K562 (cell line): Measurements from ENCODE around the gene NTSR2. TPM values are rescaled to one million over a fixed set of nuclear protein-coding genes. Genes with fewer than 3 reads are reported as not detected.

Experiments
- CHCHD3 ChIP-seq: fragments of 250-450 bp; sonication (Bioruptor Pico); IDR thresholded peaks from 2 replicates; pipeline ENCODE4 v2.1.2; 2022; ENCODE audit warnings: mild to moderate bottlenecking
- KAT2B ChIP-seq: IDR thresholded peaks from one replicate; pipeline ENCODE4 v1.6.1; 2012; ENCODE audit warnings: low read depth, mild to moderate bottlenecking, control low read depth, inconsistent platforms, low read length, moderate library complexity
- POLR3A ChIP-seq: IDR thresholded peaks from 2 replicates; pipeline ENCODE4 v1.6.1; 2011; ENCODE audit warnings: borderline replicate concordance, mild to moderate bottlenecking, moderate library complexity; ENCODE audit not compliant: insufficient read length, insufficient read depth; ENCODE audit errors: extremely low read depth
- SREBF2 ChIP-seq: sonication (generic); formaldehyde crosslinking; IDR thresholded peaks from 2 replicates; pipeline ENCODE4 v1.4.0; 2020; ENCODE audit warnings: mild to moderate bottlenecking, missing genetic modification reagents
- TAF1 ChIP-seq: IDR thresholded peaks from 2 replicates; pipeline ENCODE4 v1.6.1; 2011; ENCODE audit warnings: mild to moderate bottlenecking, low read length, moderate library complexity; ENCODE audit not compliant: insufficient read depth, control insufficient read depth, severe bottlenecking; ENCODE audit errors: extremely low read depth
- TAF9B ChIP-seq: fragments of 450-650 bp; IDR thresholded peaks from 2 replicates; pipeline ENCODE4 v1.6.1; 2018; ENCODE audit warnings: mild to moderate bottlenecking; ENCODE audit not compliant: partially characterized antibody
- polyA plus RNA-seq, 8 experiments: library from polyadenylated mRNA; depleted of rRNA in 4 of 8; stranded (reverse) in 5 of 8; unstranded in 3 of 8; fragments of >200 nt; fragmentation: Nextera tagmentation in 2 of 8; fragmentation: Illumina TruSeq in 1 of 8; extraction: Ambion mirVana in 2 of 8; extraction: Trizol in 1 of 8; gene quantifications; 2 replicates each; pipeline versions ENCODE4 v1.2.1 to v1.2.3, GENCODE V29; 2011 to 2014; ENCODE audit warnings: inconsistent platforms in 1 of 8, missing spikeins in 1 of 8
- total RNA-seq, 7 experiments: library from RNA; depleted of rRNA in 6 of 7; stranded (reverse); fragments of >200 nt in 6 of 7; fragmentation: Illumina TruSeq in 2 of 7; extraction: Trizol in 2 of 7; gene quantifications; 2 replicates each; pipeline versions ENCODE4 v1.2.1 to v1.2.3, GENCODE V29; 2011 to 2021; ENCODE audit warnings: low replicate concordance in 1 of 7
- TF ChIP-seq, protein P1 (sequence below): fragments of 200-800 bp; sonication (Bioruptor generic); IDR thresholded peaks from 2 replicates; pipeline ENCODE4 v1.6.1; 2016; ENCODE audit warnings: missing genetic modification characterization, missing compliant biosample characterization
- TF ChIP-seq, protein P2 (sequence below): fragments of 450-650 bp; IDR thresholded peaks from 2 replicates; pipeline ENCODE4 v1.7.0; 2016; ENCODE audit warnings: borderline replicate concordance
- TF ChIP-seq, protein P3 (sequence below): sonication (generic); IDR thresholded peaks from 2 replicates; pipeline ENCODE4 v1.6.1; 2016
- TF ChIP-seq, protein P4 (sequence below): sonication (generic); formaldehyde crosslinking; IDR thresholded peaks from 2 replicates; pipeline ENCODE4 v1.8.0; 2022; ENCODE audit warnings: missing genetic modification reagents, mild to moderate bottlenecking, borderline replicate concordance

NTSR2 gene
- total and polyA plus RNA-seq, 9 of the 15 experiments (the other 6 are each of a cell fraction or from before 2014, with no cell fraction given): not detected

DNA sequence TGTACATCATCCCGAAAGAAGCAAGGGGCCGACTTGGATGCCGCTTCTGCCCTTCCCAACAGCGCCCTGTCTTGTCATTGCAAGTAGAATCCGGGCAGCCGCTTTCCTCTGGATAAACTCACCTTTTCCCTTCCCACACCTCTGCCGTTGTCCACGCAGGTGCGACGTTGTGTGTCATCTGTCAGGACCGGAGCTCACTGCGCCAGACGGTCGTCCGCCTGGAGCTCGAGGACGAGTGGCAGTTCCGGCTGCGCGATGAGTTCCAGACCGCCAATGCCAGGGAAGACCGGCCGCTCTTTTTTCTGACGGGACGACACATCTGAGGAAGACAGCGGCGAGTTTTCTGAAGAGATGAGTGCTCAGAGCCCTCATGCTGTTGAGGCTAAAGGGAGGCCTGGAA is 29.9 kb downstream of the NTSR2 start (continued):
- TF ChIP-seq, protein P1, sequence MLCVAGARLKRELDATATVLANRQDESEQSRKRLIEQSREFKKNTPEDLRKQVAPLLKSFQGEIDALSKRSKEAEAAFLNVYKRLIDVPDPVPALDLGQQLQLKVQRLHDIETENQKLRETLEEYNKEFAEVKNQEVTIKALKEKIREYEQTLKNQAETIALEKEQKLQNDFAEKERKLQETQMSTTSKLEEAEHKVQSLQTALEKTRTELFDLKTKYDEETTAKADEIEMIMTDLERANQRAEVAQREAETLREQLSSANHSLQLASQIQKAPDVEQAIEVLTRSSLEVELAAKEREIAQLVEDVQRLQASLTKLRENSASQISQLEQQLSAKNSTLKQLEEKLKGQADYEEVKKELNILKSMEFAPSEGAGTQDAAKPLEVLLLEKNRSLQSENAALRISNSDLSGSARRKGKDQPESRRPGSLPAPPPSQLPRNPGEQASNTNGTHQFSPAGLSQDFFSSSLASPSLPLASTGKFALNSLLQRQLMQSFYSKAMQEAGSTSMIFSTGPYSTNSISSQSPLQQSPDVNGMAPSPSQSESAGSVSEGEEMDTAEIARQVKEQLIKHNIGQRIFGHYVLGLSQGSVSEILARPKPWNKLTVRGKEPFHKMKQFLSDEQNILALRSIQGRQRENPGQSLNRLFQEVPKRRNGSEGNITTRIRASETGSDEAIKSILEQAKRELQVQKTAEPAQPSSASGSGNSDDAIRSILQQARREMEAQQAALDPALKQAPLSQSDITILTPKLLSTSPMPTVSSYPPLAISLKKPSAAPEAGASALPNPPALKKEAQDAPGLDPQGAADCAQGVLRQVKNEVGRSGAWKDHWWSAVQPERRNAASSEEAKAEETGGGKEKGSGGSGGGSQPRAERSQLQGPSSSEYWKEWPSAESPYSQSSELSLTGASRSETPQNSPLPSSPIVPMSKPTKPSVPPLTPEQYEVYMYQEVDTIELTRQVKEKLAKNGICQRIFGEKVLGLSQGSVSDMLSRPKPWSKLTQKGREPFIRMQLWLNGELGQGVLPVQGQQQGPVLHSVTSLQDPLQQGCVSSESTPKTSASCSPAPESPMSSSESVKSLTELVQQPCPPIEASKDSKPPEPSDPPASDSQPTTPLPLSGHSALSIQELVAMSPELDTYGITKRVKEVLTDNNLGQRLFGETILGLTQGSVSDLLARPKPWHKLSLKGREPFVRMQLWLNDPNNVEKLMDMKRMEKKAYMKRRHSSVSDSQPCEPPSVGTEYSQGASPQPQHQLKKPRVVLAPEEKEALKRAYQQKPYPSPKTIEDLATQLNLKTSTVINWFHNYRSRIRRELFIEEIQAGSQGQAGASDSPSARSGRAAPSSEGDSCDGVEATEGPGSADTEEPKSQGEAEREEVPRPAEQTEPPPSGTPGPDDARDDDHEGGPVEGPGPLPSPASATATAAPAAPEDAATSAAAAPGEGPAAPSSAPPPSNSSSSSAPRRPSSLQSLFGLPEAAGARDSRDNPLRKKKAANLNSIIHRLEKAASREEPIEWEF (CRISPR knock-in tag): no peak
- TF ChIP-seq CHCHD3 (no peak), POLR3A (no peak), TAF1 (no peak), KAT2B (no peak), SREBF2 (CRISPR knock-in tag) (no peak), TAF9B (no peak)
- TF ChIP-seq, protein P2, sequence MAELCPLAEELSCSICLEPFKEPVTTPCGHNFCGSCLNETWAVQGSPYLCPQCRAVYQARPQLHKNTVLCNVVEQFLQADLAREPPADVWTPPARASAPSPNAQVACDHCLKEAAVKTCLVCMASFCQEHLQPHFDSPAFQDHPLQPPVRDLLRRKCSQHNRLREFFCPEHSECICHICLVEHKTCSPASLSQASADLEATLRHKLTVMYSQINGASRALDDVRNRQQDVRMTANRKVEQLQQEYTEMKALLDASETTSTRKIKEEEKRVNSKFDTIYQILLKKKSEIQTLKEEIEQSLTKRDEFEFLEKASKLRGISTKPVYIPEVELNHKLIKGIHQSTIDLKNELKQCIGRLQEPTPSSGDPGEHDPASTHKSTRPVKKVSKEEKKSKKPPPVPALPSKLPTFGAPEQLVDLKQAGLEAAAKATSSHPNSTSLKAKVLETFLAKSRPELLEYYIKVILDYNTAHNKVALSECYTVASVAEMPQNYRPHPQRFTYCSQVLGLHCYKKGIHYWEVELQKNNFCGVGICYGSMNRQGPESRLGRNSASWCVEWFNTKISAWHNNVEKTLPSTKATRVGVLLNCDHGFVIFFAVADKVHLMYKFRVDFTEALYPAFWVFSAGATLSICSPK: no peak
- TF ChIP-seq, protein P3, sequence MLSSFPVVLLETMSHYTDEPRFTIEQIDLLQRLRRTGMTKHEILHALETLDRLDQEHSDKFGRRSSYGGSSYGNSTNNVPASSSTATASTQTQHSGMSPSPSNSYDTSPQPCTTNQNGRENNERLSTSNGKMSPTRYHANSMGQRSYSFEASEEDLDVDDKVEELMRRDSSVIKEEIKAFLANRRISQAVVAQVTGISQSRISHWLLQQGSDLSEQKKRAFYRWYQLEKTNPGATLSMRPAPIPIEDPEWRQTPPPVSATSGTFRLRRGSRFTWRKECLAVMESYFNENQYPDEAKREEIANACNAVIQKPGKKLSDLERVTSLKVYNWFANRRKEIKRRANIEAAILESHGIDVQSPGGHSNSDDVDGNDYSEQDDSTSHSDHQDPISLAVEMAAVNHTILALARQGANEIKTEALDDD: no peak
- TF ChIP-seq, protein P4, sequence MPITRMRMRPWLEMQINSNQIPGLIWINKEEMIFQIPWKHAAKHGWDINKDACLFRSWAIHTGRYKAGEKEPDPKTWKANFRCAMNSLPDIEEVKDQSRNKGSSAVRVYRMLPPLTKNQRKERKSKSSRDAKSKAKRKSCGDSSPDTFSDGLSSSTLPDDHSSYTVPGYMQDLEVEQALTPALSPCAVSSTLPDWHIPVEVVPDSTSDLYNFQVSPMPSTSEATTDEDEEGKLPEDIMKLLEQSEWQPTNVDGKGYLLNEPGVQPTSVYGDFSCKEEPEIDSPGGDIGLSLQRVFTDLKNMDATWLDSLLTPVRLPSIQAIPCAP (CRISPR knock-in tag): no peak
